Measurements from ENCODE around the gene SLFN12. TPM values are rescaled to one million over a fixed set of nuclear protein-coding genes. Genes with fewer than 3 reads are reported as not detected.
A peak's percentile ranks its signal among the peaks of the same experiment; 100 is the strongest.

Gene SLFN12
- total RNA-seq, 1 experiment from 2014 or later, result not detected

DNA sequence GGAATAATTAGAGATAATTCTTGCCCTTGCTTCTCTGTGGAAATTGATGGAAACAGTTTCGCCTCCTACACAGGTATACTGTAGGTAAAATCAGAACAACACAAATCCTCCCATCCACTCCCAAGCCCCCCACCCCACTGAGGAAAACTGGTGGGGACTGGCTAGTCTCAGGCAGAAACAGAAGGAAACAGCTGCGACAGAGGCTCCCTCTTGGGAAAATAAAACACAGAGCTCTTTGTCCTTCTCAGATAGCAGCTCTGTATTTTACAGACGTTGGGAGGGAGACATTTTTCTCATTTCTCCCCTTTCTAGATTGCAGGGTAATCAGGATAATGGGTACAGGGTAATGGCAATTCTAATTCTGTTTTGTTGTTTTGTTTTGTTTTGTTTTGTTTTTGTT, 15.2 kb upstream of the SLFN12 start:
- H3K27ac ChIP-seq (ENCODE audit: low read length), result no peak overlapping the region
- ATAC-seq (no peak), DNase-seq (no peak)
- peak overlapping the region; percentile 74 for H3K4me3 ChIP-seq (ENCODE audit: low read length)
- BruUV-seq (replicated peaks), result no TSS peak
- no peaks in the 10 kb centered on the region for H3K36me3 ChIP-seq (ENCODE audit: low read depth, low read length)
- H3K27me3 ChIP-seq (ENCODE audit: low read length), result no peaks in the 10 kb centered on the region
- ChIA-PET CTCF (no interaction called here), POLR2A (ENCODE audit: unreplicated experiment) (interaction anchor here (0.5 kb wide), 1 partner anchor 19 kb away, joined by 3 read pairs; no protein-coding TSS in a partner anchor)
- 0 out of 2 replicates have a peak, but pooled peaks cover 4% of the 10 kb centered on the region for H3K4me1 ChIP-seq (ENCODE audit: insufficient read depth, low read length)
- no peaks in the 10 kb centered on the region for H3F3A ChIP-seq (ENCODE audit: low read length, unreplicated experiment)
- H2AFZ ChIP-seq (ENCODE audit: low read length), result peak overlapping the region; percentile 42; the same call in 1 of the 2 replicates
- H3K9ac ChIP-seq (ENCODE audit: low read length), result no peak overlapping the region
- TF ChIP-seq EZH2 (IDR thresholded peaks at IDR 0.05; ENCODE audit: low read length, unreplicated experiment) (no peak), EZH2phosphoT487 (IDR thresholded peaks at IDR 0.05; ENCODE audit: borderline replicate concordance, low read length) (no peak)
- intact Hi-C loops (cut with micrococcal nuclease), result no loop called here
- peak overlapping the region; percentile 77 for H3K4me2 ChIP-seq (ENCODE audit: low read length)
- H3K9me2 ChIP-seq (replicated peaks; ENCODE audit: low read length), result no peaks in the 10 kb centered on the region
- no peaks in the 10 kb centered on the region for H3K9me3 ChIP-seq (ENCODE audit: low read length)
- H3K79me2 ChIP-seq (ENCODE audit: low read length), result peaks cover 5% of the 10 kb centered on the region; the same call in 1 of the 2 replicates
- no peaks in the 10 kb centered on the region for H4K20me1 ChIP-seq (ENCODE audit: low read length)

DNA sequence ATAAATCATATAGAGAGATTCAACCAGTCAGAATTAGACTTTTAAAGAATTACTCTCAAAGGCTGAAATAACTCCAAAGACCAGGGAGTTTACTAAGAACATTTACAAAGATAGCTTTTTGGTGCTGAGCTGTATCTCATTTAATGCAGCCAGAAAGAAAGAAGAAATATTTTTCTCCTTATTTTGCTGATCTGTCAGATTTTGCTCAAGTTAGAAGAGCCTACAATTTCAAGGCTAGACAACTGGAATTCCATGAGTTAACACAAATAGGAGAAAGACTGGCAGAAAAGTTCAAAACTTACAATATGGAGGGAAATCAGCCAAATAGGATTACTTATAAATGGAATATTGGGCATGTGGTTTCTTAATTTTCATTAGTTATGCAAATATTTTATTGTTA, 6.1 kb upstream of the SLFN12 start:
- TF ChIP-seq EZH2phosphoT487 (IDR thresholded peaks at IDR 0.05; ENCODE audit: borderline replicate concordance, low read length), result no peak
- TF ChIP-seq, protein P1, sequence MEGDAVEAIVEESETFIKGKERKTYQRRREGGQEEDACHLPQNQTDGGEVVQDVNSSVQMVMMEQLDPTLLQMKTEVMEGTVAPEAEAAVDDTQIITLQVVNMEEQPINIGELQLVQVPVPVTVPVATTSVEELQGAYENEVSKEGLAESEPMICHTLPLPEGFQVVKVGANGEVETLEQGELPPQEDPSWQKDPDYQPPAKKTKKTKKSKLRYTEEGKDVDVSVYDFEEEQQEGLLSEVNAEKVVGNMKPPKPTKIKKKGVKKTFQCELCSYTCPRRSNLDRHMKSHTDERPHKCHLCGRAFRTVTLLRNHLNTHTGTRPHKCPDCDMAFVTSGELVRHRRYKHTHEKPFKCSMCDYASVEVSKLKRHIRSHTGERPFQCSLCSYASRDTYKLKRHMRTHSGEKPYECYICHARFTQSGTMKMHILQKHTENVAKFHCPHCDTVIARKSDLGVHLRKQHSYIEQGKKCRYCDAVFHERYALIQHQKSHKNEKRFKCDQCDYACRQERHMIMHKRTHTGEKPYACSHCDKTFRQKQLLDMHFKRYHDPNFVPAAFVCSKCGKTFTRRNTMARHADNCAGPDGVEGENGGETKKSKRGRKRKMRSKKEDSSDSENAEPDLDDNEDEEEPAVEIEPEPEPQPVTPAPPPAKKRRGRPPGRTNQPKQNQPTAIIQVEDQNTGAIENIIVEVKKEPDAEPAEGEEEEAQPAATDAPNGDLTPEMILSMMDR (conservative IDR thresholded peaks at IDR 0.05; ENCODE audit: low read depth, low read length), result no peak
- no peak for TF ChIP-seq EZH2 (IDR thresholded peaks at IDR 0.05; ENCODE audit: low read length, unreplicated experiment)
- ChIA-PET POLR2A (ENCODE audit: unreplicated experiment) (no interaction called here), CTCF (no interaction called here)
- peaks cover 6% of the 10 kb centered on the region for H3K4me1 ChIP-seq (ENCODE audit: insufficient read depth, low read length)
- DNase-seq (no peak), ATAC-seq (no peak)
- H3K9me2 ChIP-seq (replicated peaks; ENCODE audit: low read length), result no peaks in the 10 kb centered on the region
- no peaks in the 10 kb centered on the region for H3K27me3 ChIP-seq (ENCODE audit: low read length)
- H3K36me3 ChIP-seq (ENCODE audit: low read depth, low read length), result no peaks in the 10 kb centered on the region
- BruUV-seq (replicated peaks), result no TSS peak
- H3K4me2 ChIP-seq (ENCODE audit: low read length), result no peak overlapping the region
- no peak overlapping the region for H3K27ac ChIP-seq (ENCODE audit: low read length)
- H3K79me2 ChIP-seq (ENCODE audit: low read length), result no peaks in the 10 kb centered on the region
- no peaks in the 10 kb centered on the region for H3K9me3 ChIP-seq (ENCODE audit: low read length)
- H4K20me1 ChIP-seq (ENCODE audit: low read length), result no peaks in the 10 kb centered on the region
- H3K9ac ChIP-seq (ENCODE audit: low read length), result no peak overlapping the region
- H2AFZ ChIP-seq (ENCODE audit: low read length), result no peak overlapping the region
- intact Hi-C loops (cut with micrococcal nuclease), result no loop called here
- H3K4me3 ChIP-seq (ENCODE audit: low read length), result no peak overlapping the region
- no peaks in the 10 kb centered on the region for H3F3A ChIP-seq (ENCODE audit: low read length, unreplicated experiment)

DNA sequence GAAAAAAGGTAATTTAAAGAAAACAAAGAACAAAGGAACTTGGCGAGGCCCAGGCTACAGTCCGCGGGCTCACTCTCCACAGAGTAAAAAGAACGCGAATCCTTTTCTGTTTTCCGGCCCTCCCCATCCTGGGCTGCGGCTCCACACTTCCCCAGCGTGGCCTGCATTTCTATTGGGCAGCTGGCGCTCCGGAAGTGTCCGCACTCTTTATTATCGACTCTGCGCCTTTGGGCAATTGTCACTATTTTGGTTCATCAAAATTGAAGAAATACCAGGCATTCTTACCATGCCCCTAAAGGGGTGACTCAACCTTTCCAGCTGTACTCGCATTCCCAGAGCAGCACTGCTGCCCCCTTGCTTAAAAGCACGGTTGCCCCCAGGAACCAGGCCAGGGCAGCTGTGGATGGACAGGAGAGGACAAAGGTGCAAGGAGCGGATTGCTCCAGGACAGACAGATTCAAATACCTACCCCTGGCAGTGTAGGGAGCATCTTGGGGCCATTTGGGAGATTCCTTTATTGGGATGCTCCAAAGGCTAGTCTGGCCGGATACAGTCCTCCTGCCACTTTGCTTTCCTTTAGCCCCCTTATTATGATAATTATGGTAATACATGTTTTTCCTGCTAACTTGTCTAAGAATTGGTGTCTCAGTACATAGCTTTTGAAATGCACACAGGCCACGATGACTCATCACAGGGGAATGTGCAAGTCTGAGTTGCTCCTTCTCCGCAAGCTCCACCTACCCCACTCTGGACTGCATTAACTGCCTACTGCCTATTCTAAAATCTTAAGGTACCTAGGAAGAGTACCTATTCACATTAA, 985 bp upstream of the SLFN12 start:
- H3K4me2 ChIP-seq (ENCODE audit: low read length), result peak overlapping the region; percentile 37; the same call in 1 of the 2 replicates
- H3K27me3 ChIP-seq (ENCODE audit: low read length), result no peaks in the 10 kb centered on the region
- intact Hi-C loops (cut with micrococcal nuclease), result no loop called here
- BruUV-seq (replicated peaks), result no TSS peak
- H4K20me1 ChIP-seq (ENCODE audit: low read length), result no peaks in the 10 kb centered on the region
- no peaks in the 10 kb centered on the region for H3K36me3 ChIP-seq (ENCODE audit: low read depth, low read length)
- peaks cover 11% of the 10 kb centered on the region for H3K4me1 ChIP-seq (ENCODE audit: insufficient read depth, low read length)
- TF ChIP-seq EZH2phosphoT487 (IDR thresholded peaks at IDR 0.05; ENCODE audit: borderline replicate concordance, low read length) (no peak), EZH2 (IDR thresholded peaks at IDR 0.05; ENCODE audit: low read length, unreplicated experiment) (no peak)
- TF ChIP-seq, protein P1 (conservative IDR thresholded peaks at IDR 0.05; ENCODE audit: low read depth, low read length), result no peak
- H3K9me2 ChIP-seq (replicated peaks; ENCODE audit: low read length), result no peaks in the 10 kb centered on the region
- no peak overlapping the region for H2AFZ ChIP-seq (ENCODE audit: low read length)
- no peaks in the 10 kb centered on the region for H3K9me3 ChIP-seq (ENCODE audit: low read length)
- no peaks in the 10 kb centered on the region for H3F3A ChIP-seq (ENCODE audit: low read length, unreplicated experiment)
- ChIA-PET CTCF (interaction anchor here (0.5 kb wide), 1 partner anchor 106 kb away, joined by 6 read pairs; no protein-coding TSS in a partner anchor), POLR2A (ENCODE audit: unreplicated experiment) (interaction anchor here (0.7 kb wide), 1 partner anchor 358 kb away, joined by 3 read pairs; no protein-coding TSS in a partner anchor)
- ATAC-seq (peak; percentile 100), DNase-seq (peak; percentile 88)
- no peak overlapping the region for H3K4me3 ChIP-seq (ENCODE audit: low read length)
- no peaks in the 10 kb centered on the region for H3K79me2 ChIP-seq (ENCODE audit: low read length)
- H3K9ac ChIP-seq (ENCODE audit: low read length), result no peak overlapping the region
- H3K27ac ChIP-seq (ENCODE audit: low read length), result no peak overlapping the region
